Measurements from ENCODE around the gene EVC2.
"Not testable (repeated sequence)": the region's sequence is repeated elsewhere in the genome, so short reads cannot be mapped to it uniquely, and the experiment has no call there.

EVC2 gene

GRCh38 chr4:5631352-5632065, 76.8 kb downstream of the EVC2 start:
- DNase-seq: no peak

GRCh38 chr4:5630762-5631161, 77.6 kb downstream of the EVC2 start:
- DNase-seq: no peak

GRCh38 chr4:5629542-5629941, 78.8 kb downstream of the EVC2 start:
- DNase-seq: no peak

GRCh38 chr4:5626913-5627312, 81.4 kb downstream of the EVC2 start:
- DNase-seq: no peak

- no peak for DNase-seq
Measured at GRCh38 chr4:5622596-5622995, 85.8 kb downstream of the EVC2 start.

- DNase-seq: no peak
Measured at GRCh38 chr4:5619913-5620625, 88.3 kb downstream of the EVC2 start.

- no peak for DNase-seq
Measured at GRCh38 chr4:5618051-5618960, 90.1 kb downstream of the EVC2 start.

- no peak for DNase-seq
Measured at GRCh38 chr4:5616331-5616950, 91.9 kb downstream of the EVC2 start.

GRCh38 chr4:5615496-5616075, 92.8 kb downstream of the EVC2 start:
- DNase-seq: no peak

- no peak for DNase-seq
Measured at GRCh38 chr4:5611750-5612149, 96.6 kb downstream of the EVC2 start.

- DNase-seq: no peak
Measured at GRCh38 chr4:5609306-5610007, 98.9 kb downstream of the EVC2 start.

GRCh38 chr4:5593828-5594227, 114.5 kb downstream of the EVC2 start:
- DNase-seq: not testable (repeated sequence)

GRCh38 chr4:5592272-5592671, 116.1 kb downstream of the EVC2 start:
- no peak for DNase-seq

- no peak for DNase-seq
Measured at GRCh38 chr4:5589495-5589894, 118.9 kb downstream of the EVC2 start.

- no peak for DNase-seq
Measured at GRCh38 chr4:5588046-5588445, 120.3 kb downstream of the EVC2 start.

GRCh38 chr4:5575941-5576340, 132.4 kb downstream of the EVC2 start:
- no peak for DNase-seq

- DNase-seq: no peak
Measured at GRCh38 chr4:5574386-5574785, 134.0 kb downstream of the EVC2 start.

- DNase-seq: no peak
Measured at GRCh38 chr4:5573965-5574364, 134.4 kb downstream of the EVC2 start.

GRCh38 chr4:5572751-5573150, 135.6 kb downstream of the EVC2 start:
- no peak for DNase-seq

GRCh38 chr4:5572114-5572513, 136.2 kb downstream of the EVC2 start:
- no peak for DNase-seq

- DNase-seq: no peak
Measured at GRCh38 chr4:5571646-5572045, 136.7 kb downstream of the EVC2 start.

Measured in anterior cingulate cortex (tissue), 58 donors.